ENCODE measurements around the gene ITPR2.
A peak's percentile ranks its signal among the peaks of the same experiment; 100 is the strongest.
"Not testable (repeated sequence)": the region's sequence is repeated elsewhere in the genome, so short reads cannot be mapped to it uniquely, and the experiment has no call there.

Gene ITPR2

GRCh38 chr12:26340649-26341048 is 492.3 kb downstream of the ITPR2 start:
- no peak overlapping the region for H3K27ac ChIP-seq
- DNase-seq (ENCODE audit: low read depth, low spot score): no peak

- no peak overlapping the region for H3K27ac ChIP-seq
- DNase-seq (ENCODE audit: low read depth, low spot score): no peak
These were observed 493.0 kb downstream of the ITPR2 start for GRCh38 chr12:26339976-26340375.

- H3K27ac ChIP-seq: no peak overlapping the region
- DNase-seq (ENCODE audit: low read depth, low spot score): peak; percentile 18
These were observed 494.1 kb downstream of the ITPR2 start for GRCh38 chr12:26338586-26339572.

- no peak for DNase-seq (ENCODE audit: low read depth, low spot score)
- H3K27ac ChIP-seq: no peak overlapping the region
These were observed 497.3 kb downstream of the ITPR2 start for GRCh38 chr12:26335651-26336050.

- DNase-seq (ENCODE audit: low read depth, low spot score): no peak
- H3K27ac ChIP-seq: no peak overlapping the region
These were observed 498.3 kb downstream of the ITPR2 start for GRCh38 chr12:26334621-26335124.

- H3K27ac ChIP-seq: no peak overlapping the region
- DNase-seq (ENCODE audit: low read depth, low spot score): no peak
These were observed 501.0 kb downstream of the ITPR2 start for GRCh38 chr12:26331960-26332359.

- DNase-seq (ENCODE audit: low read depth, low spot score): no peak
These were observed 501.9 kb downstream of the ITPR2 start for GRCh38 chr12:26331136-26331535.

GRCh38 chr12:26327975-26328644 is 504.9 kb downstream of the ITPR2 start:
- H3K27ac ChIP-seq: no peak overlapping the region
- no peak for DNase-seq (ENCODE audit: low read depth, low spot score)

More at GRCh38 chr12:26331136-26331535, 501.9 kb downstream of the ITPR2 start:
- no peak overlapping the region for H3K27ac ChIP-seq

- DNase-seq (ENCODE audit: low read depth, low spot score): no peak
- H3K27ac ChIP-seq: no peak overlapping the region
These were observed 509.3 kb downstream of the ITPR2 start for GRCh38 chr12:26323673-26324072.

- peak; percentile 76 for DNase-seq (ENCODE audit: low read depth, low spot score)
- peak overlapping the region; percentile 83 for H3K27ac ChIP-seq
These were observed 513.5 kb downstream of the ITPR2 start for GRCh38 chr12:26319511-26319910.

GRCh38 chr12:26318661-26319068 is 514.3 kb downstream of the ITPR2 start:
- DNase-seq (ENCODE audit: low read depth, low spot score): peak; percentile 59
- H3K27ac ChIP-seq: peak overlapping the region; percentile 83

GRCh38 chr12:26317942-26318575 is 514.9 kb downstream of the ITPR2 start:
- peak; percentile 84 for DNase-seq (ENCODE audit: low read depth, low spot score)
- H3K27ac ChIP-seq: peak overlapping the region; percentile 83

- DNase-seq (ENCODE audit: low read depth, low spot score); H3K27ac ChIP-seq: not testable (repeated sequence)
These were observed 518.9 kb downstream of the ITPR2 start for GRCh38 chr12:26314103-26314502.

GRCh38 chr12:26310489-26310888 is 522.5 kb downstream of the ITPR2 start:
- not testable (repeated sequence) for DNase-seq (ENCODE audit: low read depth, low spot score); H3K27ac ChIP-seq

GRCh38 chr12:26309634-26310033 is 523.4 kb downstream of the ITPR2 start:
- no peak for DNase-seq (ENCODE audit: low read depth, low spot score)
- no peak overlapping the region for H3K27ac ChIP-seq

- no peak overlapping the region for H3K27ac ChIP-seq
- DNase-seq (ENCODE audit: low read depth, low spot score): no peak
These were observed 528.7 kb downstream of the ITPR2 start for GRCh38 chr12:26304273-26304672.

GRCh38 chr12:26303418-26303817 is 529.6 kb downstream of the ITPR2 start:
- no peak overlapping the region for H3K27ac ChIP-seq
- no peak for DNase-seq (ENCODE audit: low read depth, low spot score)

GRCh38 chr12:26302776-26303175 is 530.2 kb downstream of the ITPR2 start:
- no peak overlapping the region for H3K27ac ChIP-seq

GRCh38 chr12:26299751-26300150 is 533.2 kb downstream of the ITPR2 start:
- H3K27ac ChIP-seq: no peak overlapping the region
- no peak for DNase-seq (ENCODE audit: low read depth, low spot score)

More at GRCh38 chr12:26302776-26303175, 530.2 kb downstream of the ITPR2 start:
- no peak for DNase-seq (ENCODE audit: low read depth, low spot score)

Data from epithelial cell of prostate (primary cell).